Psoas muscle (tissue), 8 donors: ENCODE data around the gene WHRN. TPM values are rescaled to one million over a fixed set of nuclear protein-coding genes. Genes with fewer than 3 reads are reported as not detected.

ENCODE experiments used
- ATAC-seq, 4 donors: fragments of 200-7000 bp; cut with Tn5 transposase; one replicate each; pipeline ENCODE4 v1.9.1; 2020; ENCODE audit warnings: moderate library complexity in 3 of 4, mild to moderate bottlenecking in 2 of 4
- DNase-seq, 2 donors: peaks; one replicate each; pipeline ENCODE4 v3.0.0-alpha.2; 2020
- H3K27ac ChIP-seq: fragments of 200-600 bp; one replicate; pipeline ENCODE4 v1.8.0; 2022
- H3K27me3 ChIP-seq, 3 donors: fragments of 200-600 bp in 1 of 3; one replicate each; pipeline versions ENCODE4 v1.6.1 to v1.8.0; 2013 to 2022; ENCODE audit warnings: low read length in 2 of 3, mild to moderate bottlenecking in 2 of 3, moderate library complexity in 1 of 3; ENCODE audit not compliant: insufficient read depth in 3 of 3
- H3K36me3 ChIP-seq, 2 donors: fragments of 200-600 bp in 1 of 2; one replicate each; pipeline versions ENCODE4 v1.6.1 to v1.8.0; 2013 to 2022; ENCODE audit warnings: low read depth in 1 of 2, mild to moderate bottlenecking in 1 of 2, moderate library complexity in 1 of 2; ENCODE audit not compliant: insufficient read depth in 1 of 2
- H3K4me1 ChIP-seq: fragments of 200-600 bp; one replicate; pipeline ENCODE4 v1.8.0; 2022
- H3K4me3 ChIP-seq: fragments of 200-600 bp; one replicate; pipeline ENCODE4 v1.8.0; 2022; ENCODE audit warnings: mild to moderate bottlenecking
- H3K9me3 ChIP-seq: fragments of 200-600 bp; one replicate; pipeline ENCODE4 v1.8.0; 2022
- WGBS, 3 donors: extraction: QIAGEN DNeasy Blood & Tissue Kit; methylation state at CpG; one replicate each; pipeline versions ENCODE4 v1.1.6 to v1.1.7; 2013; 5-methylcytosine and 5-hydroxymethylcytosine counted together
- intact Hi-C, 2 donors: fragments of 100-400 bp; cut with DNase I; formaldehyde crosslinking; loops; one replicate each; pipeline versions ENCODE4 v1.11.0 to v1.14.2; 2022
- polyA plus RNA-seq, 3 donors: library from polyadenylated mRNA; stranded (reverse); fragments of 200-250 nt; gene quantifications; one replicate each; pipeline ENCODE4 v1.2.3, GENCODE V29; 2013
- total RNA-seq, 4 donors: library from RNA; stranded (reverse); fragmentation: NEBNext Ultra II Directional in 2 of 4; extraction: Animal tissue kit (Norgen Biotek cat#: 25700) in 2 of 4; gene quantifications; one replicate each; pipeline versions ENCODE4 v1.2.1 to v1.2.4, GENCODE V29; 2021 to 2023
- TF ChIP-seq, protein P1 (sequence below): fragments of 200-600 bp; IDR thresholded peaks from one replicate; pipeline ENCODE4 v1.8.0; 2022; ENCODE audit warnings: antibody characterized with exemption
- donor health status: healthy with polysubstance abuse.
- donor health status: DM: no; HTN: no; CAD: no; lungs with moderate emphysema.
- donor health status: Bipolar disorder and iron deficiency.
- donor health status: healthy.
- donor health status: DM: yes; HTN: yes; CAD: no.
- donor health status: DM: no; HTN: no; CAD: no.
- donor health status: DM: no; HTN: no; CAD: no.
- donor health status: DM: yes; HTN: yes; CAD: no.

WHRN gene
- total and polyA plus RNA-seq, 7 donors = 0.07 to 0.62 (median 0.15) TPM

GRCh38 chr9:114549697-114550330 lies 44.5 kb upstream of the WHRN start:
- intact Hi-C loops = no loop called here
- ATAC-seq (no peak), DNase-seq (no peak)
- Histone ChIP-seq H3K4me1 (no peaks in the 10 kb centered on the region), H3K9me3 (no peaks in the 10 kb centered on the region), H3K27me3 (peaks cover 0 to 19% (median 4%) of the 10 kb centered on the region in 3 donors), H3K4me3 (no peak overlapping the region), H3K27ac (no peak overlapping the region), H3K36me3 (no peaks in the 10 kb centered on the region)
- 50 to 60% (median 58%) methylated on average over 9 of the region's 9 CpGs for WGBS, 3 donors
- TF ChIP-seq, protein P1, sequence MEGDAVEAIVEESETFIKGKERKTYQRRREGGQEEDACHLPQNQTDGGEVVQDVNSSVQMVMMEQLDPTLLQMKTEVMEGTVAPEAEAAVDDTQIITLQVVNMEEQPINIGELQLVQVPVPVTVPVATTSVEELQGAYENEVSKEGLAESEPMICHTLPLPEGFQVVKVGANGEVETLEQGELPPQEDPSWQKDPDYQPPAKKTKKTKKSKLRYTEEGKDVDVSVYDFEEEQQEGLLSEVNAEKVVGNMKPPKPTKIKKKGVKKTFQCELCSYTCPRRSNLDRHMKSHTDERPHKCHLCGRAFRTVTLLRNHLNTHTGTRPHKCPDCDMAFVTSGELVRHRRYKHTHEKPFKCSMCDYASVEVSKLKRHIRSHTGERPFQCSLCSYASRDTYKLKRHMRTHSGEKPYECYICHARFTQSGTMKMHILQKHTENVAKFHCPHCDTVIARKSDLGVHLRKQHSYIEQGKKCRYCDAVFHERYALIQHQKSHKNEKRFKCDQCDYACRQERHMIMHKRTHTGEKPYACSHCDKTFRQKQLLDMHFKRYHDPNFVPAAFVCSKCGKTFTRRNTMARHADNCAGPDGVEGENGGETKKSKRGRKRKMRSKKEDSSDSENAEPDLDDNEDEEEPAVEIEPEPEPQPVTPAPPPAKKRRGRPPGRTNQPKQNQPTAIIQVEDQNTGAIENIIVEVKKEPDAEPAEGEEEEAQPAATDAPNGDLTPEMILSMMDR = no peak

- ATAC-seq (no peak), DNase-seq (no peak)
- Histone ChIP-seq H3K4me1 (no peaks in the 10 kb centered on the region), H3K4me3 (no peak overlapping the region), H3K9me3 (no peaks in the 10 kb centered on the region), H3K36me3 (no peaks in the 10 kb centered on the region), H3K27ac (no peak overlapping the region), H3K27me3 (peaks cover 0 to 19% (median 4%) of the 10 kb centered on the region in 3 donors)
- TF ChIP-seq, protein P1 = no peak
- intact Hi-C loops = no loop called here
These were observed 41.6 kb upstream of the WHRN start for GRCh38 chr9:114546851-114547250.

DNA sequence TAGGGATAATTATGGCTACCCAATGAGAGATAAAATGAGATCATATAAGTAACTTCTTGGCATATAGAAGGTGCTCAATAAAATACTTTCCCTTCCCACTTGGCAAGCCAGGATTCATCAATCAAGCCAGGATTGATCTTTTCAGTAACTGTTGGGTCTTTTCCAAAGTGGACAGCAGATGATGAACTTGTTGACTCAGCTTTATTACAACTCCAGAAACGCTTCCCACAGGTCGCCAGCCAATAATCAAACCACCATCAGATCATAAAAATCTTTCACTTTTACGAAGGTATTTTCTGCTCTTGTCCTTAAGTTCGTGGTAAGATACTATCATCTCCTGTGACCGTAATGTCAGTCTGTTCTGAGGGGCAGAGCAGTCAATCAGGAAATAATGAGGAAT lies 39.8 kb upstream of the WHRN start:
- WGBS, 3 donors = 64 to 74% (median 68%) methylated on average over 5 of the region's 5 CpGs
- H3K36me3 ChIP-seq = no peaks in the 10 kb centered on the region
- H3K9me3 ChIP-seq = no peaks in the 10 kb centered on the region
- no peaks in the 10 kb centered on the region for H3K4me1 ChIP-seq
- no peak for ATAC-seq
- no peak for DNase-seq
- intact Hi-C loops = no loop called here
- no peak overlapping the region for H3K27ac ChIP-seq
- TF ChIP-seq, protein P1 = no peak
- no peak overlapping the region for H3K4me3 ChIP-seq
- H3K27me3 ChIP-seq = peaks cover 0 to 19% (median 4%) of the 10 kb centered on the region in 3 donors

GRCh38 chr9:114539701-114540380 lies 34.6 kb upstream of the WHRN start:
- Histone ChIP-seq H3K27ac (no peak overlapping the region), H3K27me3 (no peaks in the 10 kb centered on the region), H3K4me3 (no peak overlapping the region), H3K4me1 (no peaks in the 10 kb centered on the region), H3K36me3 (no peaks in the 10 kb centered on the region), H3K9me3 (no peaks in the 10 kb centered on the region)
- TF ChIP-seq, protein P1 = no peak
- no peak for DNase-seq
- no peak for ATAC-seq
- 60 to 63% (median 61%) methylated on average over 9 of the region's 9 CpGs for WGBS, 3 donors
- intact Hi-C loops = no loop called here
